GM21576 (cell line): ENCODE measurements around the gene ITGB1.

Source experiments
- ATAC-seq: cut with Tn5 transposase; IDR thresholded peaks from one replicate; pipeline ENCODE4 v1.9.1; 2021; ENCODE audit warnings: mild to moderate bottlenecking, moderate library complexity; ENCODE audit not compliant: unreplicated experiment

ITGB1 gene

DNA sequence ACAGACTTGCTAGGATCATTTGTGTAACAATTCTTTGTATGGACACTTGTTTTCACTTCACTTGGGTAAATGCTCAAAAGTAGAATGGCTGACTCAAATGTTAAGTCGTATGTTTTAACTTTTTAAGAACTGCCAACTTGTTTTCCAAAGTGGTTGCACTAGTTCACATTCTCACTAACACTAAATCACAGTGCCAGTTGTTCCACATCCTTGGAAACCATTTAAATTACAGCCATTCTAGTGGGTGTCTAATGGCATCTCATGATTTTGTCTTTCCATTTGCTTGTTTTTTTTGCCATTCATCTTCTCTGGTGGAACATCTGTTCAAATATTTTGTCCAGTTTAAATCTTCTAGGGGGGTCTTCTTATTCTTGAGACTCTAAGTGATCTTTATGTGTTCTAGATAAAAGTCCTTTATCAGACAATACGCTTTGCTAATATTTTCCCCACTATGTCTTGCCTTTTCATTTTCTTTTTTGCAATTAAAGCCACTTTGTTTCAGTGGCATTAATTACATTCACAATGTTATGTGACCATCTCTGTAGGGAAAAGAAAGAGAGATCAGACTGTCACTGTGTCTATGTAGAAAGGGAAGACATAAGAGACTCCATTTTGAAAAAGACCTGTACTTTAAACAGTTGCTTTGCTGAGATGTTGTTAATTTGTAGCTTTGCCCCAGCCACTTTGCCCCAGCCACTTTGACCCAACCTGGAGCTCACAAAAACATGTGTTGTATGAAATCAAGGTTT, 63.9 kb downstream of the ITGB1 start:
- ATAC-seq = no peak

DNA sequence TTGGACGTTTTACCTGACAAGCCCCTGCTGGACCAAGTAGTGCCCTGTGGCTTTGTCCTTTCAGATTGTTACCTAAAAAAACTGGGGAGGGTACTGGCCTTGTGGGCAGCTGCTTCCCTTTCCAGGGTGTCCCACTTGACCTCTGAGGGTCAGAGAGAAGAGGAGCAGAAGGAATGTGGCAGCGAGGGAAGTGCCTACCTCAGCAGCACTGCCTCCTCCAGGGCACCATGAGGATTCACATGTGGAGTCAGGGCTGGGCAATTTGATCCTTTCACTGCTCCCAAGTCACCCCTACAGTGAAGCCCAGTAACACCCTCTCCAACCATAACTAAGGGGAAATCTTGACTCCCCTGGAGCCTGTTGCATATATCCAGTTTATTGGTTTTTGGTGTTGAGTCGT, 64.6 kb downstream of the ITGB1 start:
- no peak for ATAC-seq

DNA sequence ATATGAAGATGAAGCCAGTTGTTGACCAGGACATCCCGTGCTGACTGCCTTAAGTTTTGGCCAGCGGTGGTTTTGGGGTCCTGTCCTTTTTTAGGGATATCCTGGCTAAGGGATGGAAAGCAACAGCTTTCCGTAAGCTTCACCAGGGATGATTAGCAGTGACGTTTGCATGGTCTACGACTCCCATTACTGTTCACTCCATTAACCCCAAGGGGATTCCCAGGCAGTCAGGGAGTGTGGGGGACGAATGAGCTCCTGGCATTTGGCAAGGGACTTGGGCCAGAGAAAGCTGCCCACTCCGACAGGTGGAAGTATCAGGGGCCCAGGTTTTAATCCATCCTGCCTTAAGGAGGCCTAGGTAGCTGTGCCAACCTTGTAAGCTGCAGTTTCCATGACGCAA, 66.8 kb downstream of the ITGB1 start:
- no peak for ATAC-seq

DNA sequence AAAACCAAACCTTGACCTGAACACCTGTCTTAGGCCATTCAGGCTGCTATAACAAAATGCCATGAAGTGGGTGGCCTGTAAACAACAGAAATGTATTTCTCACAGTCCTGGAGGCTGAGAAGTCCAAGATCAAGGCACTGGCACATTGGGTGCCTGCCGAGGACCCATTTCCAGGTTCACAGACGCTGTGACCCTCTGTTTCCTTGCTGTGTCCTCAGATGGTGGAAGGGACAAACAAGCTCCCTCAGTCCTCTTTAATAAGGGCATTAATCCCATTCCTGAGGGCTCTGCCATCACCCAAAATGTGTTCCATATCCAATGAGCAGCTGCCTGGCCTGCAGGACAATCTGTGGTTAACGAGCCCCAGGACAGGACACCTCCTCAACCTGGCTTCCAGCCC, 67.6 kb downstream of the ITGB1 start:
- ATAC-seq = no peak

DNA sequence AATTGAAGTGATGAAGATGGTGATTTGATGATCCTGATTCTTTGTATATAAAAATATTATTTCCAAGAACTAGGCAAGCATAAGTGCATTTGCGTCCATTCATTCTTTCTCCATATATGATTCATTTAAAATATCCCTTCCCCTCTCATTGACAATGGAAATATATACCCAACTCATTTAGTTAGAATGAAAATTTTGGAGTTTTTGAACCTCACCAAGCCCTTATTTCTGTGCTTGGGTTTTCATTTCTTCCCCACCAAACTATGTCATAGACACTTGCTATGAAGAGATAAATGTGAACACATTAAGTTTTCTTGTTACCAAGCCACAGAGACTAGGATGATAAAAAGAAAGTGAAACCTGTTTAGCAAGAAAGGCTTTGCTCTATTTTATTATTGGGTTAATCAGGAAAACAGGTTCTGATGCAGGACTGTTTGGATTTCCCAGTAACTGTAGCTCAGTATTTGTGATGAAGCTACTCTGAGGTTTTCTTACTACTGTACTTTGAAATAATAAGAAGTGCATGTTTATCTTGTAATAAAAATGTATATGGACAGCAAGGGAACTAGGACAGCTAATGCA, 68.3 kb downstream of the ITGB1 start:
- no peak for ATAC-seq

DNA sequence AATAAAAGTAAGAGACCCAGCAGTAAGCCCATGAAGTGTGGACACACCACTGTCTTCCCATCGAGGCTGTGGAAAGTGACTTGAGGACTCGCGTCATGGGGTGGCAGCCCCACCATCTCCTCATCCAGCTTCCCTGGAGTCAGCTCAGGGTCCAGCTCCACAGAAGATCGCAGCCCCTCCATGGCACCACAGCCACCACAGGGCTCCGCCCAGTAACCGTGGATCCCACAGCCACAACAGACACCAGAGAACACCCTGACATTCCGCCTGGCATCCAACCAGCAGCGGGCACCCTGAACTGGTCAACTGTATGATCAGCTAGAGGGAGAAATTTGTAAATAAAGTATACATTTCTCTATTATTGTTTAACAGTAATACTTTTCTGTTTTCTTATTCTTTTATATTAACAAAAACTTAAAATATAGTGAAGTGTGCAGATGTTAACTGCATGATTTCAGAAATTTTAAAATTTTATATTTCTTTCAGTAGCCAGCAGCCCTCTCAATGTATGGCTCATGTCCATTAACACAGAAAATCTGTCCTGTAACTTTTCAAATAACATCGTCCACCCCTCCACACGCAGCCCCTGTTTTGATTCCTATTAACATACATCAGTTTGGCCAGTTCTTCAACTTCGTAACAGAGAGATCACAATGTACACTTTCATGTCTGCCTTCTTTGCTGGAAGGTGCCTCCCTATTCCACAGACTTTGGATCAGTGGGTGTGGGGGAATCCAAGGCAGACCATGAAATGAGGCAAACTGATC, 69.7 kb downstream of the ITGB1 start:
- no peak for ATAC-seq

DNA sequence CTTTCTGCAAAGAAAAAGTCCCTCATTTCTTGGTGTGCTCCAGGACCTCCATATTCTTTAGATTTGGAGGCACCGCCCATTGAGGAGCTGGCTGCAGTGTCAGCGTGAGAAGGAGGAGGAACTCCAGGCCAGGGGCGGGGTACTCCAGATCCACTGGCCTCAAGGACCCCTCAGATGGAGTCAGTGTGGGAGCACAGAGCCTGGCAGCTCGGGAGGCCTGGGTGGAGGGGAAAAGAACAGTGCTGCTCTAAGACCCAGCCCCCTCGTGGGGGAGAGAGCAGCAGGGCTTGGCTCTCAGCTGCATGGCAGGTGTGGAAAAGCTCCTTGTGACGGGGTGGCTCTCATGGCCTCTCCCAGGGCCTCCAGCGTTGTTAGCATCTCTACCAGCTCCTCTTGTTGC, 70.5 kb downstream of the ITGB1 start:
- no peak for ATAC-seq

DNA sequence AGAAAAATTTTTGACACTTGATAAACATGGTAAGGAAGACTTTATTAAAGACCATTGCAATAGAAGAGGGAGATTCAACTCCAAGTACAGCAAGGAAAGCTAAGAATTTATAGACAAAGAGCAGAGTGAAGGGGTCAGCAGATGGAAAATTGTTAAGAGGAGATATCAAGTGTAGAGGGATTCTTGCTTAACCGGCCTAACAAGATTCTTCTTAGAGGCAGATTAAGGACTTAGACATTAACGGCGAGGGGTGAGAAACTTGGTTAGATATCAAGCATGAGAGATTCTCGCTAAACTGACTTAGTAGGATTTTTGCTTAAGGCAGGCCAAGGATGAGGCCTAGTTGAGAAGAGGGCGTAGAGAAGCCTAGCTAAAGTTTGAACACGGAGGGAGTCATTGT, 76.0 kb downstream of the ITGB1 start:
- no peak for ATAC-seq

DNA sequence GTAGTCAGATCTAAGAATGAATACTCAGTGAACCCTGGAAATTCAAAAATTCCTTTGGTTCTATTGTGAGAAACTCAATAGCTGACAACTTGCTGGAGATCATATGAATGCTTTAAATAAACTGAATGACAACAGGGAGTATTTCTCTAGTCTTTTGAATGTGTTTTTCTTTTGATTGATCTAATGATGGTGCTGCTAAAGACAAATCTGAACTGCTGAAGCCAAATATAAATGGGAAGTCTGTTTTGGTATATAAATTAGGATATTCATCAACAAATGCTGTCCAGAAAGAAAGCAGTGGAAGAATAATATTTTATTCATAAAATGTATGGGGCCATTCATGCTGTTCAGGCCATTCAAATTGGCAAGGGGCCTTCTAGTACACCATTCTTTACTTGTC, 79.4 kb downstream of the ITGB1 start:
- no peak for ATAC-seq

DNA sequence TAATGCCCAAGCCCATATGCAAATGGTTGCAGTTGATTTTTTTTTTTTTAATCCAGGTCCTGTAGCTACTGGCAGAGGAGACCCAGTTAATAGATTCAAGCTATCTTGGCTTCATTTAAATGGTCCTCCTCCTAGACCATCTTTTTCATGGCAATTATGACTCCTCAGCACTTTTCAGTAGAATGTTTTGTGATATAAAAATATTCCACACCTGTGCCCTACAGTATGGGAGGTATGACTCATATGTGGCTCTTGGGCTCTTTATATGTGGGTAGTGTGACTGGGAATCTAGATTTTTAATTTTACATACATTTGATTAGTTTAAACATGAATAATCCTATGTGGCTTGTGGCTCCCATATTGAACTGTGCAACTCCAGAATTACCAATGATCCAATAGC, 80.1 kb downstream of the ITGB1 start:
- ATAC-seq = no peak

DNA sequence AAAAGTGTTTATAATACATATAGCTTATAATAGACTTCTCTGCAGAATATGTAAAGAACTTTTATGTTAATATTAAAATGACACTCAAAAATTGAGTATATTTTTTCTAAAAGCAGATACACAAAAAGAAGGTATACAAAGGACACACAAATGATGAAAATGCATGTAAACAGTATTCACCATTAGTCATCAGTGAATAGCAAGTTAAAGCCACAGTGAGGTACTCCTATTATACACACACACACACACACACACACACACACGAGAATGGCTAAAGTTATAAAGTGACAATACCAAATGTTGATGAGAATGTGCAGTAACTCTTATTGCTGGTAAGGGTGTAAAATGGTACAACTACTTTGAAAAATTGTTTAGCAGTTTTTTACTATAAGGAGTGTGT, 92.9 kb downstream of the ITGB1 start:
- no peak for ATAC-seq

DNA sequence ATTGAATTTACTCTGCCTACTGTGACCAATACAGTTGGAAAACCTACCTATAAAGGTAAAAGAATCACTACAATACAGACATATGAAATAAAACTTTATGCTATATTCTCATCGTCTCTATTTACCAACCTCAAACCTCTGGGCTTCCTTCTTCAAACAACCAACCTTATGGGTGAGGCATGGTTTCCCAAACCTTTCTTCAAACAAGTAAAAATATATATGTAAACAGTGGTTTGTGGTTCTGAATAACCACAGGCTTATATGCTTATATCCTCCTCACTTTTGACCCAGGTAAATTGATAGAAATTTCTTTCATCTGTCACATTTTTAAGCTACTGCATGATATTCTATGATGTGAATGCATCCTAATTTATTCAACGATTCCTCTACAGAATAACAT, 103.6 kb downstream of the ITGB1 start:
- no peak for ATAC-seq

DNA sequence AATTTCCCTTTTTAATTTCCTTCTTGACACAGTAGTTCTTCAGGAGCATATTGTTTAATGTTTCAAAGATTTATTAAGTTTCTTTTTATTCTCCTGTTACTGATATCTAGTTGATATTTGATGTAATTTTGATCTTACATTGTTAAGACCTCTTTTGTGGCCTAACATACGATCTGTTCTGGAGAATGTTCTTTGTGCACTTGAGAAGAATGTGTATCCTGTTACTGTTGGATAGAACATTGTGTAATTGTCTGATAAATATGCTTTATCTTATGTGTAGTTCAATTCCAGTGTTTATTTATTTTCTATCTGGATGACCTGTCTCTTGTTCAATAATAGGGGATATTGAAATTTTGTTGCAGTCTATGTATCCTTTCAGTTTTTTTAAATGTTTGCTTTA, 106.7 kb downstream of the ITGB1 start:
- ATAC-seq = no peak
